ENCODE results near the gene MYL3.

The MYL3 gene

DNA sequence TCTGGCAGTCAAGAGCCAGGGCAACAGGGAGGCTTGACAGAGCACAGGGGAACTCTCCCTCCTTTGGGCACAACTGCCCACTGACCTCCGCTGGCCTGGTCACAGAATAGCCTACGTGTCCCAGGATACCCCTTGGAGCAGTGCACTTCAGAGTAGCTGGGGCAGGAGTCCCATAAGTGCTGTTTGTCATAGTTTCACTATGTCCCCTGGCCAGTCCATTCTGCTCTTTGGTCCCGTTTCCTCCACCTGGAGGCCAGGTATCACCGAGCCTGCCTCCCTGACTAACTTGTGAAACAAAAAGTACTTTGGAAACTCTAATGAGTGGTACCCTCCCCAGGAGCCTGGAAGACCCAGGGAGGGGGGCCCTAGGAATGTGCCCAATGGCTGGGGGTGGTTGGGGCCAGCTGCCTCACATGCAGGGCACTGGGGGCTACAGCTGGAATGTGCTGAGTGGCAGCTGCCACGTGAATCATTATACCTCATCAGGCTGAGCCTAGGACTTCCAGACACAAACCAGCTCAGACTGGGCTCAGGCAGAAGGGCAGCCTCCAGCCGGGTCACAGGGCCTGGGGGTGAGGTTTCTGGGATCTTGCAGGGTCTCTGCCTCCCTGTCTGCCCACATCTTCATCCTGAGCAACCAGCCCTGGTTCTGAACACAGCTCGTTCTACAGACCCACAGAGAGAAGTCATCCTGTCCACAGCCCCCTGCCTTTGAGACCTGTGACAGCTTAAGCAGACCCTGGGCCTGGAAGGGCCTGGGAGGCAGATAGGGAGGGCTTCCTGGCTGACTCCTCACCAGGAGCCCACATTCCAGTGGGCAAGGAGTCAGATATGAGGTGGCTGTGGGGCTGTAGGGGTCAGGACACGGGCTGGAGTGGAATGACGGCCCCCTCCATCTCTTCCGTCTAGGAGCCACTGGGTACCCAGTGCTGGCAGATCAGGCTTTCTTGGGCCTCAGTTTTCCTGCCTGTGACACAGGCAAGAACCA lies 13.4 kb upstream of the MYL3 start:
- TF ChIP-seq, protein P1, sequence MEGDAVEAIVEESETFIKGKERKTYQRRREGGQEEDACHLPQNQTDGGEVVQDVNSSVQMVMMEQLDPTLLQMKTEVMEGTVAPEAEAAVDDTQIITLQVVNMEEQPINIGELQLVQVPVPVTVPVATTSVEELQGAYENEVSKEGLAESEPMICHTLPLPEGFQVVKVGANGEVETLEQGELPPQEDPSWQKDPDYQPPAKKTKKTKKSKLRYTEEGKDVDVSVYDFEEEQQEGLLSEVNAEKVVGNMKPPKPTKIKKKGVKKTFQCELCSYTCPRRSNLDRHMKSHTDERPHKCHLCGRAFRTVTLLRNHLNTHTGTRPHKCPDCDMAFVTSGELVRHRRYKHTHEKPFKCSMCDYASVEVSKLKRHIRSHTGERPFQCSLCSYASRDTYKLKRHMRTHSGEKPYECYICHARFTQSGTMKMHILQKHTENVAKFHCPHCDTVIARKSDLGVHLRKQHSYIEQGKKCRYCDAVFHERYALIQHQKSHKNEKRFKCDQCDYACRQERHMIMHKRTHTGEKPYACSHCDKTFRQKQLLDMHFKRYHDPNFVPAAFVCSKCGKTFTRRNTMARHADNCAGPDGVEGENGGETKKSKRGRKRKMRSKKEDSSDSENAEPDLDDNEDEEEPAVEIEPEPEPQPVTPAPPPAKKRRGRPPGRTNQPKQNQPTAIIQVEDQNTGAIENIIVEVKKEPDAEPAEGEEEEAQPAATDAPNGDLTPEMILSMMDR (conservative IDR thresholded peaks at IDR 0.05; ENCODE audit: low read depth, low read length): no peak
- no peak overlapping the region for H3K4me3 ChIP-seq (ENCODE audit: low read length)
- no peak for DNase-seq (ENCODE audit: low read depth)

DNA sequence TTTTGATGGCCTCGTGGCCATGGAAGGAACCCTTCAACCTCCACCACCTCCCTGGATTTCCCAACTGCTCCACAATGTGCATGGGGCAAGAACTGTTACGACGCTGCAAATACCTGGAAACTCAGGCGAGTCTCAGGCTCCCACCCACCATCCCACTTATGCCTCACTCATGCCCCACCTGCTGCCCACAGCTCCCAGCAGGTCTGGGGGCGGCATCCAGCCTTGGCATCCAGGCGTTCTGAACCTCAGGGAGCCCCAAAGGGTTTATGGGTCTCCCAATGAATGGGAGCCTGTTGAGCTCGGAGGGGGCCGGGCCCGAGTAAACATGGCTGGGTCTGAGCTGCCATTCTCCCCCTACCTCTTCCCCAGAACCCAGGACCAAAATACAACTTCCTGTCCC lies 12.3 kb upstream of the MYL3 start:
- no peak overlapping the region for H3K4me3 ChIP-seq (ENCODE audit: low read length)
- TF ChIP-seq, protein P1 (conservative IDR thresholded peaks at IDR 0.05; ENCODE audit: low read depth, low read length): no peak
- DNase-seq (ENCODE audit: low read depth): no peak

DNA sequence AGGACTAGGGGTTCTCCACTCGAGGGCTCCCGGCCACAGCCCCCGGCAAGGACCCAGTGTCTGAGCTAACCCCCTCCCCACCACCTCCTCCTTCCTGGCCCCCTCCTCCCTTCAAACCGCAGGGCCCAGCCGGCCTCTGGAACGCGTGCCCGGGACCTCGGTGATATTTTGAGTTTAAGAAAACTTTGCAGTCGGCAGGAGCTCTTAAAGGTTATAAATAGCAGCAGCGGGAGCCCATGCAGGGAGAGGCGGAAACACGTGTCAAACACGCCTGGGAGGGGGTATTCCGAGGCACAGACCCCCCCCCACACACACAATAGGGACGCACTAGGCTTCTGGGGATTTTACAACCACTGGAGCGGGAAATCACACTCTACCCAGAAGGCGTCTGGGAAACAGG lies 11.2 kb upstream of the MYL3 start:
- DNase-seq (ENCODE audit: low read depth): no peak
- no peak overlapping the region for H3K4me3 ChIP-seq (ENCODE audit: low read length)
- TF ChIP-seq, protein P1 (conservative IDR thresholded peaks at IDR 0.05; ENCODE audit: low read depth, low read length): no peak

DNA sequence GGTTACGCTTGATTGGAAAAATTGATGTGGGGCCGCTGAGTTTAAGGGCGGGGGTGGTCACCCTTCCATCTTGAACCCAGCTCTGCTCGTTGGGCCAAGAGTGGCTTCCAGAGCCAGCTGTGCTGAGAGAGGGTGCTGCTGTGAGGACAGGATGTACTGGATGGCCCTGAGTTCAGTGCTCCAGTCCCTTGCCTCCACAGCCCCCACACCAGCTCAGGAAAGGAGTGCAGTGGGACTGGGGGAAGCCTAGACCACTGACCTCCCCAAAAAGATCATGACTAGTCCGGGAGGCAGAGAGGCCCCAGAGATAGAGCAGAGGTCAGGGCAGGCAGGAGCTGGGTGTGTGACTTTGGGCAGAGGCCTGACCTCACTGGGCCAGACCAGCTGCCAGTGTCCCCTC lies 10.3 kb upstream of the MYL3 start:
- TF ChIP-seq, protein P1 (conservative IDR thresholded peaks at IDR 0.05; ENCODE audit: low read depth, low read length): no peak
- H3K4me3 ChIP-seq (ENCODE audit: low read length): no peak overlapping the region
- no peak for DNase-seq (ENCODE audit: low read depth)

DNA sequence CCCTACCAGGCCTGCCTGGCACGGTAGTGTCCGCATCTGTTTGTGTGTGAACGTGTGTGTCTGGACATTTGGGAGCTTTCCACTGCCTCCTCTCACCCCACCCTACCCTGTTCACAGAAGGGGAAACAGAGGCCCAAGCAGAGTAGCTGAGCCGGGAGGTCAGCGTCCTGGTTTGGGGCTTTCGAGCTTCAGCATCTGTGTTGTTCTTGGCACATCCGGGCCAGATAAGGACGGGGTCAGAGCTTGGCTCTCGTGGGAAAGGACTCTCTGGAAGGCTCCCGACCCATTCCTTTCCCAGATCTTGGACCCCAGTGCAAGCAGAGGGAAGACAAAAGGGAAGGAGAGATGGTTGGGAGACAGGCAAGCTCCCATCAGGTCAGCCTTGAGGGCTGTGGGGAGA lies 8.0 kb upstream of the MYL3 start:
- no peak for DNase-seq (ENCODE audit: low read depth)
- TF ChIP-seq, protein P1 (conservative IDR thresholded peaks at IDR 0.05; ENCODE audit: low read depth, low read length): no peak
- no peak overlapping the region for H3K4me3 ChIP-seq (ENCODE audit: low read length)

DNA sequence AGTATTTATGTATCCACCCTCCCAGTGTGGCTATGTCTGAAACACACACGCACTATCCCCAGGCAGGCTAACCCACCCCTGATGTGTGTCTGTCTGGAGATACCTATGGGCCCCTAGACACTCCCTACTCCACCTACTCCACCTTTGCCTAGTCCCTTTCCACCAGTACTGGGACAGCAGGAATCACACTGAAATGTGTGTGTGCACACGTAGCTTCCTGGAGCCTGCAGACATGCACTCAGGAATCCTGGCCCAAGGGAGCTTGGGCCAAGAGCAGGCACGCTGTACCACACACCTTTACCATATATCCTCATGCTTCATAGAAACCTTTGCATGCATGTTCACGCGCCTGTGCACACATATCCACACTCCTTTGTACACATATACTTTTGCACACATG lies 7.4 kb upstream of the MYL3 start:
- TF ChIP-seq, protein P1 (conservative IDR thresholded peaks at IDR 0.05; ENCODE audit: low read depth, low read length): no peak
- H3K4me3 ChIP-seq (ENCODE audit: low read length): no peak overlapping the region
- no peak for DNase-seq (ENCODE audit: low read depth)

DNA sequence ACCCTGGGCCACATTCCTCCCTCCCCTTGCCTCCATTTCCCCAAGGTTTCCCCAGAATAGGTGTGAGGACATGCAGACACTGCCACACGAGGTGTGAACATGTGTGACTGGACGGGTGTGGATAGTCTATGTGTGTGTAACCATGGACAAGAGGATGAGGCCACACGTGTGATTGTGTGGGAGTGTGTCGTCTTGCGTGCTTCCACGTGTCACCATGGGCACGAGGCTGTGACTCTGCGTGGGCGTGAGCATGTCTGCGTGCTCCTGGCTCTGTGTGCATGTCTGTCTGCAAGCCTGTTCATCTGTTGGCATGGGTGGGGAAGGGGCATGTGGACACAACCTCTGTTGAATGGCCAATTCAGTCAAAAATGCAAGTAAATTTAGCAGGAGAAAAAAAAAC lies 6.2 kb upstream of the MYL3 start:
- DNase-seq (ENCODE audit: low read depth): no peak
- H3K4me3 ChIP-seq (ENCODE audit: low read length): no peak overlapping the region
- TF ChIP-seq, protein P1 (conservative IDR thresholded peaks at IDR 0.05; ENCODE audit: low read depth, low read length): no peak

Measured in retinal pigment epithelial cell (primary cell).